GM23338 (cell line): ENCODE measurements around the gene BFAR. TPM values are rescaled to one million over a fixed set of nuclear protein-coding genes. Genes with fewer than 3 reads are reported as not detected.

Experiments
- ATAC-seq: fragments of 200-7000 bp; cut with Tn5 transposase; 3 replicates; pipeline ENCODE4 v1.9.1; 2020
- DNase-seq: peaks from one replicate; pipeline ENCODE4 v3.0.0-alpha.2; 2015; ENCODE audit warnings: low spot score
- H2AFZ ChIP-seq: fragments of 200-600 bp; sonication (generic); 2 replicates; pipeline ENCODE4 v1.8.0; 2016; ENCODE audit warnings: antibody characterized with exemption, mild to moderate bottlenecking, moderate library complexity
- H3F3A ChIP-seq: fragments of 200-600 bp; sonication (generic); replicated peaks from 2 replicates; pipeline ENCODE4 v1.8.0; 2017; ENCODE audit warnings: antibody characterized with exemption, mixed run types, low read depth
- H3K27ac ChIP-seq: fragments of 200-600 bp; sonication (generic); 2 replicates; pipeline ENCODE4 v1.6.1; 2016; ENCODE audit warnings: low read depth
- H3K27me3 ChIP-seq: fragments of 200-600 bp; sonication (generic); 2 replicates; pipeline ENCODE4 v1.8.0; 2016; ENCODE audit warnings: mild to moderate bottlenecking, mixed run types, moderate library complexity; ENCODE audit not compliant: insufficient read depth
- H3K36me3 ChIP-seq: fragments of 200-600 bp; sonication (generic); 2 replicates; pipeline ENCODE4 v1.8.0; 2016; ENCODE audit warnings: mild to moderate bottlenecking; ENCODE audit not compliant: insufficient read depth
- H3K4me1 ChIP-seq: fragments of 200-600 bp; sonication (generic); 2 replicates; pipeline ENCODE4 v1.8.0; 2016; ENCODE audit warnings: mild to moderate bottlenecking, moderate library complexity; ENCODE audit not compliant: insufficient read depth
- H3K4me2 ChIP-seq: fragments of 200-600 bp; sonication (generic); 2 replicates; pipeline ENCODE4 v1.7.1; 2017; ENCODE audit warnings: mixed run types
- H3K4me3 ChIP-seq: fragments of 200-600 bp; sonication (generic); 2 replicates; pipeline ENCODE4 v1.6.1; 2016; ENCODE audit warnings: mixed run types
- H3K79me2 ChIP-seq: fragments of 200-600 bp; sonication (generic); replicated peaks from 2 replicates; pipeline ENCODE4 v1.8.0; 2017; ENCODE audit warnings: mild to moderate bottlenecking; ENCODE audit not compliant: insufficient read depth
- H3K9me2 ChIP-seq: fragments of 200-600 bp; sonication (generic); 2 replicates; pipeline ENCODE4 v1.8.0; 2017; ENCODE audit not compliant: insufficient read depth
- H4K20me1 ChIP-seq: fragments of 200-600 bp; sonication (generic); replicated peaks from 2 replicates; pipeline ENCODE4 v1.8.0; 2017; ENCODE audit warnings: mild to moderate bottlenecking; ENCODE audit not compliant: insufficient read depth
- H3K27ac Mint-ChIP-seq: 2 replicates; pipeline ENCODE4 v1.8.0; 2020; ENCODE audit warnings: inconsistent platforms, mild to moderate bottlenecking, moderate library complexity, mixed read lengths
- H3K27me3 Mint-ChIP-seq: 3 replicates; pipeline ENCODE4 v1.8.0; 2022; ENCODE audit warnings: low read depth, mild to moderate bottlenecking, moderate library complexity, mixed read lengths, inconsistent platforms; ENCODE audit not compliant: insufficient read depth, poor library complexity
- H3K36me3 Mint-ChIP-seq: 3 replicates; pipeline ENCODE4 v1.8.0; 2021; ENCODE audit warnings: low read depth, mild to moderate bottlenecking, inconsistent platforms, moderate library complexity, mixed read lengths
- H3K4me1 Mint-ChIP-seq: 3 replicates; pipeline ENCODE4 v1.8.0; 2020; ENCODE audit warnings: mild to moderate bottlenecking, inconsistent platforms, mixed read lengths
- H3K4me3 Mint-ChIP-seq: 3 replicates; pipeline ENCODE4 v1.8.0; 2021; ENCODE audit warnings: moderate library complexity, mild to moderate bottlenecking, inconsistent platforms, mixed read lengths
- H3K9me3 Mint-ChIP-seq: 3 replicates; pipeline ENCODE4 v1.8.0; 2020; ENCODE audit warnings: moderate library complexity, mild to moderate bottlenecking, inconsistent platforms, mixed read lengths
- CREB1 ChIP-seq: fragments of 250-450 bp; sonication (Bioruptor Pico); IDR thresholded peaks from 2 replicates; pipeline ENCODE4 v1.5.0; 2020; ENCODE audit warnings: low read depth, mild to moderate bottlenecking, moderate library complexity
- CTCF ChIP-seq, 2 experiments: fragments of 200-600 bp in 1 of 2; sonication (generic) in 1 of 2; conservative IDR thresholded peaks; 2 replicates each; pipeline versions ENCODE4 v1.5.1 to v1.6.1; 2016 to 2017; ENCODE audit warnings: antibody characterized with exemption in 2 of 2, low read depth in 2 of 2, mild to moderate bottlenecking in 2 of 2, moderate library complexity in 1 of 2
- EZH2 ChIP-seq: fragments of 200-600 bp; sonication (generic); IDR thresholded peaks from one replicate; pipeline ENCODE4 v1.8.0; 2017; ENCODE audit warnings: antibody characterized with exemption, mild to moderate bottlenecking, low read depth; ENCODE audit not compliant: unreplicated experiment
- JUNB ChIP-seq: IDR thresholded peaks from one replicate; pipeline ENCODE4 v1.6.1; 2016; ENCODE audit warnings: antibody characterized with exemption; ENCODE audit not compliant: unreplicated experiment
- NANOG ChIP-seq: IDR thresholded peaks from 2 replicates; pipeline ENCODE4 v1.6.1; 2016; ENCODE audit warnings: antibody characterized with exemption, borderline replicate concordance
- POLR2AphosphoS5 ChIP-seq: IDR thresholded peaks from 2 replicates; pipeline ENCODE4 v1.6.1; 2016; ENCODE audit warnings: antibody characterized with exemption, low read depth
- REST ChIP-seq: IDR thresholded peaks from one replicate; pipeline ENCODE4 v1.6.1; 2018; ENCODE audit warnings: antibody characterized with exemption; ENCODE audit not compliant: unreplicated experiment
- STAT1 ChIP-seq: IDR thresholded peaks from one replicate; pipeline ENCODE4 v1.6.1; 2016; ENCODE audit warnings: antibody characterized with exemption; ENCODE audit not compliant: unreplicated experiment
- ZNF114 ChIP-seq: fragments of 250-450 bp; sonication (Bioruptor Pico); IDR thresholded peaks from 2 replicates; pipeline ENCODE4 v1.5.0; 2020; ENCODE audit warnings: mild to moderate bottlenecking, moderate library complexity
- ZNF331 ChIP-seq: fragments of 250-450 bp; sonication (Bioruptor Pico); IDR thresholded peaks from 2 replicates; pipeline ENCODE4 v1.5.0; 2020; ENCODE audit warnings: low read depth, mild to moderate bottlenecking, moderate library complexity
- polyA plus RNA-seq: library from polyadenylated mRNA; unstranded; fragments of >200 nt; fragmentation: Nextera tagmentation; extraction: Ambion mirVana; gene quantifications from 2 replicates; pipeline ENCODE4 v1.2.1, GENCODE V29; 2016
- total RNA-seq: library from RNA; depleted of rRNA; stranded (reverse); fragments of >200 nt; shearing (Covaris generic); gene quantifications from 2 replicates; pipeline ENCODE4 v1.2.3, GENCODE V29; 2014
- TF ChIP-seq, protein P1 (sequence below): fragments of 250-450 bp; sonication (Bioruptor Pico); IDR thresholded peaks from 2 replicates; pipeline ENCODE4 v1.5.0; 2020; ENCODE audit warnings: mild to moderate bottlenecking, moderate library complexity
- TF ChIP-seq, protein P2 (sequence below): IDR thresholded peaks from 2 replicates; pipeline ENCODE4 v1.6.1; 2016; ENCODE audit warnings: antibody characterized with exemption

The BFAR gene
- total and polyA plus RNA-seq, 2 experiments from 2014 or later = 54.4 to 126 TPM

GRCh38 chr16:14606102-14606501, 26.6 kb upstream of the BFAR start:
- no peak for DNase-seq
- peaks cover 5% of the 10 kb centered on the region; the same call in 1 of the 3 replicates for H3K4me1 Mint-ChIP-seq
- H3K36me3 ChIP-seq = peaks cover 25% of the 10 kb centered on the region

More at GRCh38 chr16:14606102-14606501, 26.6 kb upstream of the BFAR start:
- Mint-ChIP-seq H3K4me3 (no peak overlapping the region), H3K9me3 (no peaks in the 10 kb centered on the region), H3K36me3 (peaks cover 79% of the 10 kb centered on the region), H3K27ac (no peak overlapping the region), H3K27me3 (no peaks in the 10 kb centered on the region)
- ATAC-seq = no peak
- Histone ChIP-seq H3K4me1 (no peaks in the 10 kb centered on the region; the same call in 1 of the 2 replicates), H3K4me2 (no peak overlapping the region), H2AFZ (no peak overlapping the region), H3K27me3 (no peaks in the 10 kb centered on the region), H4K20me1 (peaks cover 11% of the 10 kb centered on the region; the same call in 1 of the 2 replicates), H3K27ac (no peak overlapping the region), H3K79me2 (no peaks in the 10 kb centered on the region), H3K9me2 (no peaks in the 10 kb centered on the region), H3F3A (no peaks in the 10 kb centered on the region), H3K4me3 (no peak overlapping the region)
- TF ChIP-seq EZH2 = no peak
- no peak for TF ChIP-seq JUNB
- TF ChIP-seq, protein P1, sequence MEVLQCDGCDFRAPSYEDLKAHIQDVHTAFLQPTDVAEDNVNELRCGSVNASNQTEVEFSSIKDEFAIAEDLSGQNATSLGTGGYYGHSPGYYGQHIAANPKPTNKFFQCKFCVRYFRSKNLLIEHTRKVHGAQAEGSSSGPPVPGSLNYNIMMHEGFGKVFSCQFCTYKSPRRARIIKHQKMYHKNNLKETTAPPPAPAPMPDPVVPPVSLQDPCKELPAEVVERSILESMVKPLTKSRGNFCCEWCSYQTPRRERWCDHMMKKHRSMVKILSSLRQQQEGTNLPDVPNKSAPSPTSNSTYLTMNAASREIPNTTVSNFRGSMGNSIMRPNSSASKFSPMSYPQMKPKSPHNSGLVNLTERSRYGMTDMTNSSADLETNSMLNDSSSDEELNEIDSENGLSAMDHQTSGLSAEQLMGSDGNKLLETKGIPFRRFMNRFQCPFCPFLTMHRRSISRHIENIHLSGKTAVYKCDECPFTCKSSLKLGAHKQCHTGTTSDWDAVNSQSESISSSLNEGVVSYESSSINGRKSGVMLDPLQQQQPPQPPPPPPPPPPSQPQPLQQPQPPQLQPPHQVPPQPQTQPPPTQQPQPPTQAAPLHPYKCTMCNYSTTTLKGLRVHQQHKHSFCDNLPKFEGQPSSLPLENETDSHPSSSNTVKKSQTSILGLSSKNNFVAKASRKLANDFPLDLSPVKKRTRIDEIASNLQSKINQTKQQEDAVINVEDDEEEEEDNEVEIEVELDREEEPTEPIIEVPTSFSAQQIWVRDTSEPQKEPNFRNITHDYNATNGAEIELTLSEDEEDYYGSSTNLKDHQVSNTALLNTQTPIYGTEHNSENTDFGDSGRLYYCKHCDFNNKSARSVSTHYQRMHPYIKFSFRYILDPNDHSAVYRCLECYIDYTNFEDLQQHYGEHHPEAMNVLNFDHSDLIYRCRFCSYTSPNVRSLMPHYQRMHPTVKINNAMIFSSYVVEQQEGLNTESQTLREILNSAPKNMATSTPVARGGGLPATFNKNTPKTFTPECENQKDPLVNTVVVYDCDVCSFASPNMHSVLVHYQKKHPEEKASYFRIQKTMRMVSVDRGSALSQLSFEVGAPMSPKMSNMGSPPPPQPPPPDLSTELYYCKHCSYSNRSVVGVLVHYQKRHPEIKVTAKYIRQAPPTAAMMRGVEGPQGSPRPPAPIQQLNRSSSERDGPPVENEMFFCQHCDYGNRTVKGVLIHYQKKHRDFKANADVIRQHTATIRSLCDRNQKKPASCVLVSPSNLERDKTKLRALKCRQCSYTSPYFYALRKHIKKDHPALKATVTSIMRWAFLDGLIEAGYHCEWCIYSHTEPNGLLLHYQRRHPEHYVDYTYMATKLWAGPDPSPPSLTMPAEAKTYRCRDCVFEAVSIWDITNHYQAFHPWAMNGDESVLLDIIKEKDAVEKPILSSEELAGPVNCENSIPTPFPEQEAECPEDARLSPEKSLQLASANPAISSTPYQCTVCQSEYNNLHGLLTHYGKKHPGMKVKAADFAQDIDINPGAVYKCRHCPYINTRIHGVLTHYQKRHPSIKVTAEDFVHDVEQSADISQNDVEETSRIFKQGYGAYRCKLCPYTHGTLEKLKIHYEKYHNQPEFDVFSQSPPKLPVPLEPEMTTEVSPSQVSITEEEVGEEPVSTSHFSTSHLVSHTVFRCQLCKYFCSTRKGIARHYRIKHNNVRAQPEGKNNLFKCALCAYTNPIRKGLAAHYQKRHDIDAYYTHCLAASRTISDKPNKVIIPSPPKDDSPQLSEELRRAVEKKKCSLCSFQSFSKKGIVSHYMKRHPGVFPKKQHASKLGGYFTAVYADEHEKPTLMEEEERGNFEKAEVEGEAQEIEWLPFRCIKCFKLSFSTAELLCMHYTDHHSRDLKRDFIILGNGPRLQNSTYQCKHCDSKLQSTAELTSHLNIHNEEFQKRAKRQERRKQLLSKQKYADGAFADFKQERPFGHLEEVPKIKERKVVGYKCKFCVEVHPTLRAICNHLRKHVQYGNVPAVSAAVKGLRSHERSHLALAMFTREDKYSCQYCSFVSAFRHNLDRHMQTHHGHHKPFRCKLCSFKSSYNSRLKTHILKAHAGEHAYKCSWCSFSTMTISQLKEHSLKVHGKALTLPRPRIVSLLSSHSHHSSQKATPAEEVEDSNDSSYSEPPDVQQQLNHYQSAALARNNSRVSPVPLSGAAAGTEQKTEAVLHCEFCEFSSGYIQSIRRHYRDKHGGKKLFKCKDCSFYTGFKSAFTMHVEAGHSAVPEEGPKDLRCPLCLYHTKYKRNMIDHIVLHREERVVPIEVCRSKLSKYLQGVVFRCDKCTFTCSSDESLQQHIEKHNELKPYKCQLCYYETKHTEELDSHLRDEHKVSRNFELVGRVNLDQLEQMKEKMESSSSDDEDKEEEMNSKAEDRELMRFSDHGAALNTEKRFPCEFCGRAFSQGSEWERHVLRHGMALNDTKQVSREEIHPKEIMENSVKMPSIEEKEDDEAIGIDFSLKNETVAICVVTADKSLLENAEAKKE (CRISPR knock-in tag) = no peak
- TF ChIP-seq NANOG = no peak
- TF ChIP-seq ZNF331 (CRISPR knock-in tag) = no peak
- no peak for TF ChIP-seq CREB1 (CRISPR knock-in tag)
- no peak for TF ChIP-seq STAT1
- TF ChIP-seq REST = no peak
- no peak for TF ChIP-seq ZNF114
- no peak for TF ChIP-seq CTCF (conservative IDR thresholded peaks at IDR 0.05; ENCODE audit: low read depth in 2 of 2)
- TF ChIP-seq, protein P2, sequence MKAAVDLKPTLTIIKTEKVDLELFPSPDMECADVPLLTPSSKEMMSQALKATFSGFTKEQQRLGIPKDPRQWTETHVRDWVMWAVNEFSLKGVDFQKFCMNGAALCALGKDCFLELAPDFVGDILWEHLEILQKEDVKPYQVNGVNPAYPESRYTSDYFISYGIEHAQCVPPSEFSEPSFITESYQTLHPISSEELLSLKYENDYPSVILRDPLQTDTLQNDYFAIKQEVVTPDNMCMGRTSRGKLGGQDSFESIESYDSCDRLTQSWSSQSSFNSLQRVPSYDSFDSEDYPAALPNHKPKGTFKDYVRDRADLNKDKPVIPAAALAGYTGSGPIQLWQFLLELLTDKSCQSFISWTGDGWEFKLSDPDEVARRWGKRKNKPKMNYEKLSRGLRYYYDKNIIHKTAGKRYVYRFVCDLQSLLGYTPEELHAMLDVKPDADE = no peak
- no peak for TF ChIP-seq POLR2AphosphoS5
